GM23338 (cell line): ENCODE data around the gene CEACAM19. TPM values are rescaled to one million over a fixed set of nuclear protein-coding genes. Genes with fewer than 3 reads are reported as not detected.

Source experiments
- ATAC-seq: fragments of 200-7000 bp; cut with Tn5 transposase; 3 replicates; pipeline ENCODE4 v1.9.1; 2020
- DNase-seq: peaks from one replicate; pipeline ENCODE4 v3.0.0-alpha.2; 2015; ENCODE audit warnings: low spot score
- H2AFZ ChIP-seq: fragments of 200-600 bp; sonication (generic); 2 replicates; pipeline ENCODE4 v1.8.0; 2016; ENCODE audit warnings: antibody characterized with exemption, mild to moderate bottlenecking, moderate library complexity
- H3F3A ChIP-seq: fragments of 200-600 bp; sonication (generic); replicated peaks from 2 replicates; pipeline ENCODE4 v1.8.0; 2017; ENCODE audit warnings: antibody characterized with exemption, mixed run types, low read depth
- H3K27ac ChIP-seq: fragments of 200-600 bp; sonication (generic); 2 replicates; pipeline ENCODE4 v1.6.1; 2016; ENCODE audit warnings: low read depth
- H3K27me3 ChIP-seq: fragments of 200-600 bp; sonication (generic); 2 replicates; pipeline ENCODE4 v1.8.0; 2016; ENCODE audit warnings: mild to moderate bottlenecking, mixed run types, moderate library complexity; ENCODE audit not compliant: insufficient read depth
- H3K36me3 ChIP-seq: fragments of 200-600 bp; sonication (generic); 2 replicates; pipeline ENCODE4 v1.8.0; 2016; ENCODE audit warnings: mild to moderate bottlenecking; ENCODE audit not compliant: insufficient read depth
- H3K4me1 ChIP-seq: fragments of 200-600 bp; sonication (generic); 2 replicates; pipeline ENCODE4 v1.8.0; 2016; ENCODE audit warnings: mild to moderate bottlenecking, moderate library complexity; ENCODE audit not compliant: insufficient read depth
- H3K4me2 ChIP-seq: fragments of 200-600 bp; sonication (generic); 2 replicates; pipeline ENCODE4 v1.7.1; 2017; ENCODE audit warnings: mixed run types
- H3K4me3 ChIP-seq: fragments of 200-600 bp; sonication (generic); 2 replicates; pipeline ENCODE4 v1.6.1; 2016; ENCODE audit warnings: mixed run types
- H3K79me2 ChIP-seq: fragments of 200-600 bp; sonication (generic); replicated peaks from 2 replicates; pipeline ENCODE4 v1.8.0; 2017; ENCODE audit warnings: mild to moderate bottlenecking; ENCODE audit not compliant: insufficient read depth
- H3K9me2 ChIP-seq: fragments of 200-600 bp; sonication (generic); 2 replicates; pipeline ENCODE4 v1.8.0; 2017; ENCODE audit not compliant: insufficient read depth
- H4K20me1 ChIP-seq: fragments of 200-600 bp; sonication (generic); replicated peaks from 2 replicates; pipeline ENCODE4 v1.8.0; 2017; ENCODE audit warnings: mild to moderate bottlenecking; ENCODE audit not compliant: insufficient read depth
- H3K27ac Mint-ChIP-seq: 2 replicates; pipeline ENCODE4 v1.8.0; 2020; ENCODE audit warnings: inconsistent platforms, mild to moderate bottlenecking, moderate library complexity, mixed read lengths
- H3K27me3 Mint-ChIP-seq: 3 replicates; pipeline ENCODE4 v1.8.0; 2022; ENCODE audit warnings: low read depth, mild to moderate bottlenecking, moderate library complexity, mixed read lengths, inconsistent platforms; ENCODE audit not compliant: insufficient read depth, poor library complexity
- H3K36me3 Mint-ChIP-seq: 3 replicates; pipeline ENCODE4 v1.8.0; 2021; ENCODE audit warnings: low read depth, mild to moderate bottlenecking, inconsistent platforms, moderate library complexity, mixed read lengths
- H3K4me1 Mint-ChIP-seq: 3 replicates; pipeline ENCODE4 v1.8.0; 2020; ENCODE audit warnings: mild to moderate bottlenecking, inconsistent platforms, mixed read lengths
- H3K4me3 Mint-ChIP-seq: 3 replicates; pipeline ENCODE4 v1.8.0; 2021; ENCODE audit warnings: moderate library complexity, mild to moderate bottlenecking, inconsistent platforms, mixed read lengths
- H3K9me3 Mint-ChIP-seq: 3 replicates; pipeline ENCODE4 v1.8.0; 2020; ENCODE audit warnings: moderate library complexity, mild to moderate bottlenecking, inconsistent platforms, mixed read lengths
- CREB1 ChIP-seq: fragments of 250-450 bp; sonication (Bioruptor Pico); IDR thresholded peaks from 2 replicates; pipeline ENCODE4 v1.5.0; 2020; ENCODE audit warnings: low read depth, mild to moderate bottlenecking, moderate library complexity
- CTCF ChIP-seq, 2 experiments: fragments of 200-600 bp in 1 of 2; sonication (generic) in 1 of 2; conservative IDR thresholded peaks; 2 replicates each; pipeline versions ENCODE4 v1.5.1 to v1.6.1; 2016 to 2017; ENCODE audit warnings: antibody characterized with exemption in 2 of 2, low read depth in 2 of 2, mild to moderate bottlenecking in 2 of 2, moderate library complexity in 1 of 2
- EZH2 ChIP-seq: fragments of 200-600 bp; sonication (generic); IDR thresholded peaks from one replicate; pipeline ENCODE4 v1.8.0; 2017; ENCODE audit warnings: antibody characterized with exemption, mild to moderate bottlenecking, low read depth; ENCODE audit not compliant: unreplicated experiment
- EZH2phosphoT487 ChIP-seq: fragments of 200-600 bp; sonication (generic); IDR thresholded peaks from one replicate; pipeline ENCODE4 v1.8.1; 2018; ENCODE audit warnings: antibody characterized with exemption; ENCODE audit not compliant: unreplicated experiment
- NANOG ChIP-seq: IDR thresholded peaks from 2 replicates; pipeline ENCODE4 v1.6.1; 2016; ENCODE audit warnings: antibody characterized with exemption, borderline replicate concordance
- POLR2AphosphoS5 ChIP-seq: IDR thresholded peaks from 2 replicates; pipeline ENCODE4 v1.6.1; 2016; ENCODE audit warnings: antibody characterized with exemption, low read depth
- ZNF114 ChIP-seq: fragments of 250-450 bp; sonication (Bioruptor Pico); IDR thresholded peaks from 2 replicates; pipeline ENCODE4 v1.5.0; 2020; ENCODE audit warnings: mild to moderate bottlenecking, moderate library complexity
- polyA plus RNA-seq: library from polyadenylated mRNA; unstranded; fragments of >200 nt; fragmentation: Nextera tagmentation; extraction: Ambion mirVana; gene quantifications from 2 replicates; pipeline ENCODE4 v1.2.1, GENCODE V29; 2016
- total RNA-seq: library from RNA; depleted of rRNA; stranded (reverse); fragments of >200 nt; shearing (Covaris generic); gene quantifications from 2 replicates; pipeline ENCODE4 v1.2.3, GENCODE V29; 2014
- TF ChIP-seq, protein P1 (sequence below): fragments of 250-450 bp; sonication (Bioruptor Pico); IDR thresholded peaks from 2 replicates; pipeline ENCODE4 v1.5.0; 2020; ENCODE audit warnings: mild to moderate bottlenecking, moderate library complexity
- TF ChIP-seq, protein P2 (sequence below): IDR thresholded peaks from one replicate; pipeline ENCODE4 v1.6.1; 2018; ENCODE audit warnings: antibody characterized with exemption; ENCODE audit not compliant: unreplicated experiment

Gene CEACAM19
- total and polyA plus RNA-seq, 2 experiments from 2014 or later: 0.38 to 0.76 TPM

DNA sequence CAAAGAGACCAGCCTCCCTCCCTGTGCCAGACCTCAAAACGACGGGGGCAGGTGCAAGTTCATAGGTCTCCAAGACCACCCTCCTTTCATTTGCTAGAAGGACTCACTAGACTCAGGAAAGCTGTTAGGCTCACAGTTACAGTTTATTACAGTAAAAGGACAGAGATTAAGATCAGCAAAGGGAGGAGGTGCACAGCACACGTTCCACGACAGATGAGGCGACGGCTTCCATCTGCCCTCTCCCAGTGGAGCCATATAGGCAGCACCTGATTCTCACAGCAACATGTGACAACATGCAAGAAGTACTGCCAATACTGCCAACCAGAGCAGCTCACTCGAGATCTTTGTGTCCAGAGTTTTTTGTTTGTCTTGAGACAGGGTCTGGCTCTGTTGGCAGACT, 9.4 kb upstream of the CEACAM19 start:
- H3K4me1 ChIP-seq: 0 out of 2 replicates have a peak, but pooled peaks cover 6% of the 10 kb centered on the region
- no peak for TF ChIP-seq EZH2
- no peak for TF ChIP-seq EZH2phosphoT487
- TF ChIP-seq, protein P1, sequence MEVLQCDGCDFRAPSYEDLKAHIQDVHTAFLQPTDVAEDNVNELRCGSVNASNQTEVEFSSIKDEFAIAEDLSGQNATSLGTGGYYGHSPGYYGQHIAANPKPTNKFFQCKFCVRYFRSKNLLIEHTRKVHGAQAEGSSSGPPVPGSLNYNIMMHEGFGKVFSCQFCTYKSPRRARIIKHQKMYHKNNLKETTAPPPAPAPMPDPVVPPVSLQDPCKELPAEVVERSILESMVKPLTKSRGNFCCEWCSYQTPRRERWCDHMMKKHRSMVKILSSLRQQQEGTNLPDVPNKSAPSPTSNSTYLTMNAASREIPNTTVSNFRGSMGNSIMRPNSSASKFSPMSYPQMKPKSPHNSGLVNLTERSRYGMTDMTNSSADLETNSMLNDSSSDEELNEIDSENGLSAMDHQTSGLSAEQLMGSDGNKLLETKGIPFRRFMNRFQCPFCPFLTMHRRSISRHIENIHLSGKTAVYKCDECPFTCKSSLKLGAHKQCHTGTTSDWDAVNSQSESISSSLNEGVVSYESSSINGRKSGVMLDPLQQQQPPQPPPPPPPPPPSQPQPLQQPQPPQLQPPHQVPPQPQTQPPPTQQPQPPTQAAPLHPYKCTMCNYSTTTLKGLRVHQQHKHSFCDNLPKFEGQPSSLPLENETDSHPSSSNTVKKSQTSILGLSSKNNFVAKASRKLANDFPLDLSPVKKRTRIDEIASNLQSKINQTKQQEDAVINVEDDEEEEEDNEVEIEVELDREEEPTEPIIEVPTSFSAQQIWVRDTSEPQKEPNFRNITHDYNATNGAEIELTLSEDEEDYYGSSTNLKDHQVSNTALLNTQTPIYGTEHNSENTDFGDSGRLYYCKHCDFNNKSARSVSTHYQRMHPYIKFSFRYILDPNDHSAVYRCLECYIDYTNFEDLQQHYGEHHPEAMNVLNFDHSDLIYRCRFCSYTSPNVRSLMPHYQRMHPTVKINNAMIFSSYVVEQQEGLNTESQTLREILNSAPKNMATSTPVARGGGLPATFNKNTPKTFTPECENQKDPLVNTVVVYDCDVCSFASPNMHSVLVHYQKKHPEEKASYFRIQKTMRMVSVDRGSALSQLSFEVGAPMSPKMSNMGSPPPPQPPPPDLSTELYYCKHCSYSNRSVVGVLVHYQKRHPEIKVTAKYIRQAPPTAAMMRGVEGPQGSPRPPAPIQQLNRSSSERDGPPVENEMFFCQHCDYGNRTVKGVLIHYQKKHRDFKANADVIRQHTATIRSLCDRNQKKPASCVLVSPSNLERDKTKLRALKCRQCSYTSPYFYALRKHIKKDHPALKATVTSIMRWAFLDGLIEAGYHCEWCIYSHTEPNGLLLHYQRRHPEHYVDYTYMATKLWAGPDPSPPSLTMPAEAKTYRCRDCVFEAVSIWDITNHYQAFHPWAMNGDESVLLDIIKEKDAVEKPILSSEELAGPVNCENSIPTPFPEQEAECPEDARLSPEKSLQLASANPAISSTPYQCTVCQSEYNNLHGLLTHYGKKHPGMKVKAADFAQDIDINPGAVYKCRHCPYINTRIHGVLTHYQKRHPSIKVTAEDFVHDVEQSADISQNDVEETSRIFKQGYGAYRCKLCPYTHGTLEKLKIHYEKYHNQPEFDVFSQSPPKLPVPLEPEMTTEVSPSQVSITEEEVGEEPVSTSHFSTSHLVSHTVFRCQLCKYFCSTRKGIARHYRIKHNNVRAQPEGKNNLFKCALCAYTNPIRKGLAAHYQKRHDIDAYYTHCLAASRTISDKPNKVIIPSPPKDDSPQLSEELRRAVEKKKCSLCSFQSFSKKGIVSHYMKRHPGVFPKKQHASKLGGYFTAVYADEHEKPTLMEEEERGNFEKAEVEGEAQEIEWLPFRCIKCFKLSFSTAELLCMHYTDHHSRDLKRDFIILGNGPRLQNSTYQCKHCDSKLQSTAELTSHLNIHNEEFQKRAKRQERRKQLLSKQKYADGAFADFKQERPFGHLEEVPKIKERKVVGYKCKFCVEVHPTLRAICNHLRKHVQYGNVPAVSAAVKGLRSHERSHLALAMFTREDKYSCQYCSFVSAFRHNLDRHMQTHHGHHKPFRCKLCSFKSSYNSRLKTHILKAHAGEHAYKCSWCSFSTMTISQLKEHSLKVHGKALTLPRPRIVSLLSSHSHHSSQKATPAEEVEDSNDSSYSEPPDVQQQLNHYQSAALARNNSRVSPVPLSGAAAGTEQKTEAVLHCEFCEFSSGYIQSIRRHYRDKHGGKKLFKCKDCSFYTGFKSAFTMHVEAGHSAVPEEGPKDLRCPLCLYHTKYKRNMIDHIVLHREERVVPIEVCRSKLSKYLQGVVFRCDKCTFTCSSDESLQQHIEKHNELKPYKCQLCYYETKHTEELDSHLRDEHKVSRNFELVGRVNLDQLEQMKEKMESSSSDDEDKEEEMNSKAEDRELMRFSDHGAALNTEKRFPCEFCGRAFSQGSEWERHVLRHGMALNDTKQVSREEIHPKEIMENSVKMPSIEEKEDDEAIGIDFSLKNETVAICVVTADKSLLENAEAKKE (CRISPR knock-in tag): no peak
- H3K27me3 Mint-ChIP-seq: peaks cover 8% of the 10 kb centered on the region
- DNase-seq: no peak
- H3K4me2 ChIP-seq: no peak overlapping the region
- no peak overlapping the region for H3K27ac ChIP-seq
- no peak for ATAC-seq
- no peak overlapping the region for H3K27ac Mint-ChIP-seq
- H3K36me3 Mint-ChIP-seq: peaks cover 39% of the 10 kb centered on the region
- H3K4me3 Mint-ChIP-seq: no peak overlapping the region
- 0 out of 2 replicates have a peak, but pooled peaks cover 3% of the 10 kb centered on the region for H4K20me1 ChIP-seq
- H3K9me3 Mint-ChIP-seq: no peaks in the 10 kb centered on the region; the same call in none of the 3 replicates
- H2AFZ ChIP-seq: no peak overlapping the region
- no peak overlapping the region for H3K4me3 ChIP-seq
- no peaks in the 10 kb centered on the region for H3K9me2 ChIP-seq
- H3K36me3 ChIP-seq: peaks cover 10% of the 10 kb centered on the region
- H3K79me2 ChIP-seq: no peaks in the 10 kb centered on the region
- H3K4me1 Mint-ChIP-seq: no peaks in the 10 kb centered on the region
- H3F3A ChIP-seq: 0 out of 2 replicates have a peak, but pooled peaks cover 4% of the 10 kb centered on the region
- H3K27me3 ChIP-seq: no peaks in the 10 kb centered on the region

- H3F3A ChIP-seq: 0 out of 2 replicates have a peak, but pooled peaks cover 4% of the 10 kb centered on the region
- no peaks in the 10 kb centered on the region for H3K27me3 ChIP-seq
- DNase-seq (no peak), ATAC-seq (no peak)
- Mint-ChIP-seq H3K36me3 (peaks cover 29% of the 10 kb centered on the region), H3K27ac (no peak overlapping the region), H3K4me3 (no peak overlapping the region), H3K4me1 (no peaks in the 10 kb centered on the region), H3K9me3 (no peaks in the 10 kb centered on the region; the same call in none of the 3 replicates), H3K27me3 (peaks cover 7% of the 10 kb centered on the region)
- H3K4me2 ChIP-seq: no peak overlapping the region
- H2AFZ ChIP-seq: no peak overlapping the region
- H3K4me1 ChIP-seq: 0 out of 2 replicates have a peak, but pooled peaks cover 6% of the 10 kb centered on the region
- H3K4me3 ChIP-seq: no peak overlapping the region
- H3K79me2 ChIP-seq: no peaks in the 10 kb centered on the region
- no peaks in the 10 kb centered on the region for H3K9me2 ChIP-seq
- 0 out of 2 replicates have a peak, but pooled peaks cover 3% of the 10 kb centered on the region for H4K20me1 ChIP-seq
- H3K27ac ChIP-seq: no peak overlapping the region
- peaks cover 9% of the 10 kb centered on the region for H3K36me3 ChIP-seq
- no peak for TF ChIP-seq NANOG
- TF ChIP-seq ZNF114: no peak
- TF ChIP-seq CREB1 (CRISPR knock-in tag): no peak
- TF ChIP-seq CTCF (conservative IDR thresholded peaks at IDR 0.05; ENCODE audit: low read depth in 2 of 2): no peak
- TF ChIP-seq, protein P2, sequence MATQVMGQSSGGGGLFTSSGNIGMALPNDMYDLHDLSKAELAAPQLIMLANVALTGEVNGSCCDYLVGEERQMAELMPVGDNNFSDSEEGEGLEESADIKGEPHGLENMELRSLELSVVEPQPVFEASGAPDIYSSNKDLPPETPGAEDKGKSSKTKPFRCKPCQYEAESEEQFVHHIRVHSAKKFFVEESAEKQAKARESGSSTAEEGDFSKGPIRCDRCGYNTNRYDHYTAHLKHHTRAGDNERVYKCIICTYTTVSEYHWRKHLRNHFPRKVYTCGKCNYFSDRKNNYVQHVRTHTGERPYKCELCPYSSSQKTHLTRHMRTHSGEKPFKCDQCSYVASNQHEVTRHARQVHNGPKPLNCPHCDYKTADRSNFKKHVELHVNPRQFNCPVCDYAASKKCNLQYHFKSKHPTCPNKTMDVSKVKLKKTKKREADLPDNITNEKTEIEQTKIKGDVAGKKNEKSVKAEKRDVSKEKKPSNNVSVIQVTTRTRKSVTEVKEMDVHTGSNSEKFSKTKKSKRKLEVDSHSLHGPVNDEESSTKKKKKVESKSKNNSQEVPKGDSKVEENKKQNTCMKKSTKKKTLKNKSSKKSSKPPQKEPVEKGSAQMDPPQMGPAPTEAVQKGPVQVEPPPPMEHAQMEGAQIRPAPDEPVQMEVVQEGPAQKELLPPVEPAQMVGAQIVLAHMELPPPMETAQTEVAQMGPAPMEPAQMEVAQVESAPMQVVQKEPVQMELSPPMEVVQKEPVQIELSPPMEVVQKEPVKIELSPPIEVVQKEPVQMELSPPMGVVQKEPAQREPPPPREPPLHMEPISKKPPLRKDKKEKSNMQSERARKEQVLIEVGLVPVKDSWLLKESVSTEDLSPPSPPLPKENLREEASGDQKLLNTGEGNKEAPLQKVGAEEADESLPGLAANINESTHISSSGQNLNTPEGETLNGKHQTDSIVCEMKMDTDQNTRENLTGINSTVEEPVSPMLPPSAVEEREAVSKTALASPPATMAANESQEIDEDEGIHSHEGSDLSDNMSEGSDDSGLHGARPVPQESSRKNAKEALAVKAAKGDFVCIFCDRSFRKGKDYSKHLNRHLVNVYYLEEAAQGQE: no peak
- no peak for TF ChIP-seq EZH2phosphoT487
- TF ChIP-seq POLR2AphosphoS5: no peak
These were observed 8.4 kb upstream of the CEACAM19 start for GRCh38 chr19:44662691-44663385.
